Measurements from ENCODE around the gene HES2. TPM values are rescaled to one million over a fixed set of nuclear protein-coding genes. Genes with fewer than 3 reads are reported as not detected.
A peak's percentile ranks its signal among the peaks of the same experiment; 100 is the strongest.
"Not testable (repeated sequence)": the region's sequence is repeated elsewhere in the genome, so short reads cannot be mapped to it uniquely, and the experiment has no call there.

HES2 gene
- total RNA-seq, 4 donors from 2014 or later, result 2.5 to 15.9 (median 5.2) TPM

DNA sequence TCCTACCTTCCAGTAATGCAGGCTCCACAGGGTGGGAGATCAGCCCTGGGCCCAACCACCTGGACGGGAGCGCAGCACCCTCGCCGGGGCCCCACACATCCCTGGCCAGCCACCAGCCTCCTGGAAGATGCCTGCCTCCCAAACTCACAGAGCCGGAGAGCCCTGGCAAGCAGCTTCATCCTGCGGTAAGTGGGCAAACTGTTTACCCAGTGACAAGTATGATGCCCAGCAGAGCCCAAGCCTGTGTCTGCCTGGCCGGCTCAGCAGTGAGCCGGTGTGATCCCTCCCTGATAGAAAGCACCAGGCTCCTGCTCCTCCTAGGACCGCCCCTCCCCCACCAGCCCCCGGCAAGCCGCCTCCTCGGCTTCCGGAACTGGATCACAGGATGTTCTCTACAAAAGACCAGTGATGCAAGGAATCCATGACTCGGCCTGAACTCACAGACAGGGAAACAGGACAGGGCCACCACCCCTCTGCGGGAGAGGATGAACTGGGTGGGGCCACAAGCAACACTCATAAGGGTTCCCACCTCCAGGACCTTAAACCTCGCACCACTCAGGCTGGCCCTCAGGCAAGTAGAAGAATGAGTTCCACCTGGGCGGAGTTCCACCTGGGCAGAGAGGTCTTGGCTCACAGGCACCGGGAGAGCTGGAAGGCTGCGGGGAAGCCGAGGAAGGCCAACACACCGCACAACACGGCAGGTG, 34.1 kb downstream of the HES2 start:
- no peaks in the 10 kb centered on the region for H3K4me1 ChIP-seq
- H3K9me3 ChIP-seq, result no peaks in the 10 kb centered on the region
- no peaks in the 10 kb centered on the region for H3K36me3 ChIP-seq
- no peak for DNase-seq
- H3K27ac ChIP-seq, result peak overlapping the region in 1 of 4 donors; percentile 24
- TF ChIP-seq, protein P1, sequence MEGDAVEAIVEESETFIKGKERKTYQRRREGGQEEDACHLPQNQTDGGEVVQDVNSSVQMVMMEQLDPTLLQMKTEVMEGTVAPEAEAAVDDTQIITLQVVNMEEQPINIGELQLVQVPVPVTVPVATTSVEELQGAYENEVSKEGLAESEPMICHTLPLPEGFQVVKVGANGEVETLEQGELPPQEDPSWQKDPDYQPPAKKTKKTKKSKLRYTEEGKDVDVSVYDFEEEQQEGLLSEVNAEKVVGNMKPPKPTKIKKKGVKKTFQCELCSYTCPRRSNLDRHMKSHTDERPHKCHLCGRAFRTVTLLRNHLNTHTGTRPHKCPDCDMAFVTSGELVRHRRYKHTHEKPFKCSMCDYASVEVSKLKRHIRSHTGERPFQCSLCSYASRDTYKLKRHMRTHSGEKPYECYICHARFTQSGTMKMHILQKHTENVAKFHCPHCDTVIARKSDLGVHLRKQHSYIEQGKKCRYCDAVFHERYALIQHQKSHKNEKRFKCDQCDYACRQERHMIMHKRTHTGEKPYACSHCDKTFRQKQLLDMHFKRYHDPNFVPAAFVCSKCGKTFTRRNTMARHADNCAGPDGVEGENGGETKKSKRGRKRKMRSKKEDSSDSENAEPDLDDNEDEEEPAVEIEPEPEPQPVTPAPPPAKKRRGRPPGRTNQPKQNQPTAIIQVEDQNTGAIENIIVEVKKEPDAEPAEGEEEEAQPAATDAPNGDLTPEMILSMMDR (IDR thresholded peaks at IDR 0.05), result no peak
- TF ChIP-seq POLR2A (IDR thresholded peaks at IDR 0.05), result no peak
- H3K4me3 ChIP-seq, result no peak overlapping the region
- no peaks in the 10 kb centered on the region for H3K27me3 ChIP-seq

DNA sequence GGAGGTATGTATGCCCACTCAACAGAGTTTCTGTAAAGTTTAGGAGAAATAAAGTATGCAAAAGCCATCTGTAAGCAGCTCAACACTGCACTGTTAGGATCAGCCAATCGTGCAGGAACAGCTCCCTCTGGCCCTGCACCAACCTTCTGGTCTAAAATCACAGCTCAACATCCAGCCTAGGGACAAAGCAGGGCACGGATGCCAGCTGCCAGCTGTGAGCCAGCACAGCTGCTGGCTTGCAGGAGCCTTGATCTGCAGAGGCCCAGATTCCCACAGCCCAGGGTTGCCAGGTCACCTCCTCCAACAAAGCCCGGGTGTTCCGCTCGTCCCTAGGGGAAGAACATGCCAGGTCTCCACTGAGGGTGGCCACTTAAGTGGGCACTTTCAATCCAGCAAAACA, 34.8 kb downstream of the HES2 start:
- no peaks in the 10 kb centered on the region for H3K9me3 ChIP-seq
- no peaks in the 10 kb centered on the region for H3K36me3 ChIP-seq
- H3K27ac ChIP-seq, result peak overlapping the region in 1 of 4 donors; percentile 9
- TF ChIP-seq POLR2A (IDR thresholded peaks at IDR 0.05), result no peak
- TF ChIP-seq, protein P1 (IDR thresholded peaks at IDR 0.05), result no peak
- H3K27me3 ChIP-seq, result no peaks in the 10 kb centered on the region
- no peak overlapping the region for H3K4me3 ChIP-seq
- H3K4me1 ChIP-seq, result no peaks in the 10 kb centered on the region
- DNase-seq, result no peak

GRCh38 chr1:6384135-6384534, 35.6 kb downstream of the HES2 start:
- TF ChIP-seq POLR2A (IDR thresholded peaks at IDR 0.05), result no peak
- Histone ChIP-seq H3K4me3 (no peak overlapping the region), H3K4me1 (no peaks in the 10 kb centered on the region), H3K36me3 (no peaks in the 10 kb centered on the region), H3K27me3 (no peaks in the 10 kb centered on the region), H3K27ac (no peak overlapping the region), H3K9me3 (no peaks in the 10 kb centered on the region)
- no peak for DNase-seq

DNA sequence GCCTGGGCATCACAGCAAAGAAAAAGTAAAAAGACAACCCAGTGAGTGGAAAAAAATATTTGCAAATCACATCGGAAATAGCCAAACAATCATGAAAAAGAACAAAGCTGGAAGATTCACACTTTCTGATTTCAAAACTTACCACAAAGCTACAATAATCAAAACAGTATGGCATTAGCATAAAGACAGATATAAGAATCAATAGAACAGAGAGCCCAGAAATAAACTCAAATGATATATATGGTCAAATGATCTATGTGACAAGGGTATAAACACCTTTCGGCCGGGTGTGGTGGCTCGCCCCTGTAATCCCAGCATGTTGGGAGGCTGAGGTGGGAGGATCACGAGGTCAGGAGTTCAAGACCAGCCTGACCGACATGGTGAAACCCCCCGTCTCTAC, 39.7 kb downstream of the HES2 start:
- no peak for DNase-seq
- TF ChIP-seq, protein P1 (IDR thresholded peaks at IDR 0.05), result no peak

DNA sequence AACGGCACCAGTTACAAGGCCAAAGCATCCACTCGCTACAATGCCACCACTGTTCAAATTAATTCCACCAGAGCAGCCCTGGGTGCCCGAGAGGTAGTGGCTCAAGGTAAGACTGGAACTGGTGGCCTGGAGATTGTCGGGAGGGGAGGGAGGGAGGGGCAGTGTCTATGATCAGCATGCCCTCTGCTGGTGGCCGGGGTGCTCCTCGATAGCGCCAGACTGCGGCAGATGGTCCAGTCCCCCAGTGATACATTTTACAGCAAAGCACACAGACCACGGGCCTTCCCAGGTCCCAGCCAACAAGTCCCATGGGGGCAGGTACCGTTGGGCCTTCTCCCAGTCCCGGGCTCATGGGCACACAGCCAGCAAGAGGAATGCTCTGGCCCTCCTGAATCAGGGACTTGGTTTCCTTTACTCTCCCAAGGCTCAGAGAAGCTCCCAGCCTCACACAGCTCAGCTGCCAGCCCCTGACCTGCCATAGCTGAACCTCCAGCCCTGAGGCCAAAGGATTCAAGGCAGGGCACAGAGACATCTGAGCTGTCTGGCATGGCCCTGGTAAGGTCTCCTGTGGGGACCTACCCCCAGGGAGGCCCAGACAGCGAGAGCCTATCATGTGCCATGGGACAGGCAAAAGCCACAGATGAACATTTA, 41.5 kb downstream of the HES2 start:
- no peaks in the 10 kb centered on the region for H3K4me1 ChIP-seq
- H3K27ac ChIP-seq, result no peak overlapping the region
- no peak overlapping the region for H3K4me3 ChIP-seq
- H3K9me3 ChIP-seq, result no peaks in the 10 kb centered on the region
- no peaks in the 10 kb centered on the region for H3K27me3 ChIP-seq
- TF ChIP-seq, protein P1 (IDR thresholded peaks at IDR 0.05), result peak in 1 of 6 experiments; percentile 17
- no peak for TF ChIP-seq POLR2A (IDR thresholded peaks at IDR 0.05)
- no peaks in the 10 kb centered on the region for H3K36me3 ChIP-seq
- DNase-seq, result no peak

More for the DNA sequence above, 39.7 kb downstream of the HES2 start:
- Histone ChIP-seq H3K4me3 (no peak overlapping the region), H3K36me3 (no peaks in the 10 kb centered on the region), H3K27me3 (no peaks in the 10 kb centered on the region), H3K27ac (no peak overlapping the region), H3K9me3 (no peaks in the 10 kb centered on the region), H3K4me1 (no peaks in the 10 kb centered on the region)

DNA sequence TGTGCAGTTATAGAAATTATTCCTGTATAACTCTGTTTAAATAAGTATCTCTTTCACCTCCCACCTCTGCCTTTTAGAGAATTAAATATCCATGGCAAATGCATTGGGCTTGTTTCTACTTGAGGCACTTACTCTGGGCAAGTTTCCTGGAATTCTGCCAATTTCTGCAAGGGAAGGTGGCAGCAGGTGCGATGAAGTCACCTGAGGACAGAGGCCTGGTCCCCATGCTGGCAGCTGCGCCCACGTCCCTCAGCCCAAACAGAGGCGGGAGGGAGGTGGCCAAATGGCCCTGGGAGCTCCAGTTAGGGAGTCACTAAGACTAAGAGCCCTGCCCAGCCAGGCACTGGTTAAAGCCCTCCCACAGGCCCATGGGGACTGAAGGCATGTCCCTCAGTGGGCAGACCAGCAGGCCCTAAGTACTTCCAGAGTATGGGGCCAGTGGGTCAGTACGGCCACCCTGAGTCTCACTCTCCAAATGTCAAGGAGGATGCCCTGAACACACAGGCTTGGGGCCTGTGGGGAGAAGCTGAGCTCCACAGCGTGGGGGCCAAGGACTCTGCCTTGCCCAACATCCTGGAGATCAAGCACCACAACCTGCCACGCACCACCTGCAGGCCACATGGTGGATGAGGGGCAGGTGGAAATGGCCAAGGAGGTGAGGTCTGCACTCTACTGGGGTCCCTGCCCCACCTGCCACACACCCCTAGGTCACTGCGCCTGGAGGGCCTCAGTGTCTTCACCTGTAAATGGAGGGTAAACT, 45.6 kb downstream of the HES2 start:
- H3K27ac ChIP-seq, result no peak overlapping the region
- no peak for DNase-seq
- TF ChIP-seq, protein P1 (IDR thresholded peaks at IDR 0.05), result no peak
- TF ChIP-seq POLR2A (IDR thresholded peaks at IDR 0.05), result no peak
- H3K36me3 ChIP-seq, result no peaks in the 10 kb centered on the region
- no peak overlapping the region for H3K4me3 ChIP-seq
- no peaks in the 10 kb centered on the region for H3K9me3 ChIP-seq
- H3K4me1 ChIP-seq, result no peaks in the 10 kb centered on the region
- no peaks in the 10 kb centered on the region for H3K27me3 ChIP-seq

DNA sequence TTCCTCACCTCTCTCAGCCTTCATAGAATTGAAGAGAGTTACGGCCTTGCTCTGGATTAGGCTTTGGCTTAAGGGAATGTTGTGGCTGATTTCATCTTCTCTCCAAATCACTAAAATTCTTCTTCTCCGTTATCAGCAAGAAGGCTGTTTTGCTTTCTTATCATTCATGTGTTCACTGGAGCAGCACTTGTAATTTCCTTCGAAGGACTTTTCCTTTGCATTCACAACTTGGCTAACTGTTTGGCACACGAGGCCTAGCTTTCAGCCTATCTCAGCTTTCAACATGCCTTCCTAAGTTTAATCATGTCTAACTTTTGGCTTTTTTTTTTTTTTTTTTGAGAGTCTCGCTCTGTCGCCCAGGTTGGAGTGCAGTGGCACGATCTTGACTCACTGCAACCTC, 47.5 kb downstream of the HES2 start:
- DNase-seq, H3K27ac ChIP-seq, H3K36me3 ChIP-seq, H3K9me3 ChIP-seq, H3K27me3 ChIP-seq, H3K4me3 ChIP-seq, H3K4me1 ChIP-seq: not testable (repeated sequence)

Data from Peyer's patch (tissue), 4 donors.